GM10847 (cell line): ENCODE results near the gene ERCC4.

Experiments used
- POLR2A ChIP-seq: IDR thresholded peaks from 2 replicates; pipeline ENCODE4 v1.6.1; 2011; ENCODE audit not compliant: insufficient read length; ENCODE audit errors: extremely low read depth

Gene ERCC4

DNA sequence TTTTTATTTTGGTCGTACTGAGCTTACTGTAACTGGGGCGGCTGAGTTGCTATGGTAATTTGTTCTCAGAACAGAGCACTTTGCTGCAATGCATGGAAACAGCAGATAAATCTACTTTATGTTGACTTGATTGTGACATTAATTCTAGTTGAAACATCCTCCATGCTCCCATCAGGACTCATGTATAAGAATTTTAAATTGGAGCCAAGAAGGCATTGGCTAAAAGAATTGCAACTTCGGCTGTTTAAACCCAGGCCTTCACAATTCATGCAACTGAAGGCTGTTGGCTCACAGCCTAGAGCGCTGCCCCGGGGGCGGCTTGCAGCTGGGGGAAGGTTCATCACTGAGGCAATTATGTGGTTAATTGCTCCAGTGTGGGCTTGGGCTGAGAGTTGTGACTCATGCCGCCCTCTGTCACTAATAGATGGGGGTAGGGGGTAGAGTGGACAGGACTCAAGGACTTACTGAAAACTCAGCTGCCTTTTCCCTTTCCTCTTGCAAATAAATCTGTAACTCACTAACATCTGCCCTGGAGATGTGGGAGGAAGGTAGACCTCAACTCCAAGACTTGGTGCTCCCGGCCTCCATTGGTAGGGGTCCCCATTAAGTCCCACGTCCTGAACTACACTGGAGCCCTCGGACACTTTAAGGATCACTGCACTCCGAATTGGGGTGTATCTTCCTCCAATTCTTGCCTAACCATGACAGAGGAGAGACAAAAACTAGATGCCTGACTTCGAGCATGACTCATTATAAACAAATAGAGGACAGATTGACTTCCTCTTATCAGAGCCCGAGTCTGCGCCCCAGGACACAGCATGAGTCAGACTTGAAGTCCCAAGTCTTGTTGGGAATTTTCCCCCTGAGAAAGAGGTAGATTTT lies 37.5 kb downstream of the ERCC4 start:
- TF ChIP-seq POLR2A, result no peak

DNA sequence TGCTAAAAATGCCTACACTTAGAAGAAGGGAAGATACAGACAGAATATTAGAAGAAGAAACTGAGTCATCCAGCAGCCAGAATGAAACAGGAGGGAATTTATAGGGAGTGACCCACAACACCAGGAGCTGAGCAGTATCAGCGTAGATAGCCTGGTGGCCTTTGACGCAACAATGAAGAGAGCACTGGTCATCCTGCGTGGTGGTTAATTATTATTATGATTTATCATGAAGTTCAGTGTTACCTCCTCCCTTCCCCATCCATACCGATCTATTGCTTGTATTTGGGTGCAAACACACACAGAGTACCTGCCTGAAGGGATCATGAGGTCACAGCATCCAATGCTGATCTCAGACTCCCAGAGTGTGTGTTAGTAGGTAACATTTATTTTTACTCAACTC lies 38.5 kb downstream of the ERCC4 start:
- no peak for TF ChIP-seq POLR2A

DNA sequence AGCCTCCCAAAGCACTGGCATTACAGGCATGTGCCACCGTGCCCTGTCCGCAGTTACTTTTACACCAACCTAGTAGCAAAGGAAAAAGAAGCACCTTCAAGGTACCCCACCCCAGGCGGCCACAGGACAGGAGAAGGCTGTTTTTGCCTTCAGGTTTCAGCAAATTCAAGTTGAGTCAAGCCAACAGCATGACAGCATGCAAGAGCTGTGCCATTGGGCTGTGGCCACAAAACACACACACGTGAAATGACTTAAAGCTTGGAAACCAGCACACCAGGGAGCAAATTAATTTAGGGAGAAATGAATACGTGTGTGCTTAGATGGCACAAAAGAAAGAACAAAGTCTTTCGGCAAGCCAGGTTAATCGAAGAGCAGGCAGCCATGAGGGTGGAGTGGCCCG lies 39.7 kb downstream of the ERCC4 start:
- TF ChIP-seq POLR2A, result no peak

DNA sequence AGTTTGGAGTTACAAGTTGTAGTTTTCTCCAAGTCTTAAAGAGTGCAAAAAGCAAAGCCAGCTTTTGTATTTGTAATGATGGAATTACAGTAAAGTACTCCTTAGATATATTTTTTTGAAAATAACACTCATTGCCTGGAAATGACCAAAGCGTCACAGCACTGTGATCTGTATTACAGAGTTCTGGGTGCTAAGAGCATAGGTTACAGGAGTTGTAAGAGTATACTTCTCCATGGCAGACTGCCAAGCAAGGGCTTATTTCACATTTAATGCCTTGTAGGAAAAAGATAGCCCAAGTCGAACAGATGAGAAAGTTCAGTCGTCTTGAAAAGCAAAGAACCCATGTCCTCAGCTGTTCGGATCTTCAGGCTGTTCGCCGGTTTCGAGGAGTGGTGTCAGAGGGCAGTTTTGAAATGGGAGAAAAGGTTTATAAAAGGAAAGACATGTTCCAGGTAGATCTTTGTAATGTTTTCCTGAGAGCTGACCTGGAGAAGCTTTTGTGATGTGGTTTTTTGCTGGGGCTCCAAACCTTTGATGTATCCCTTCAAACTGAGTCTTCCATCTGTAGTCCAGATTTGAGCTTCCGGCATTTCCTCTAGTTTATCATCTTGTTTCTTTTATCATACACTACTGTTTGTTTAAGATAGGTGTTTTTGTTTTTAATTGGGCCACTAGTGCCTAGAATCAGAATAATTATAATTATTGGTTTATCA lies 41.3 kb downstream of the ERCC4 start:
- no peak for TF ChIP-seq POLR2A

DNA sequence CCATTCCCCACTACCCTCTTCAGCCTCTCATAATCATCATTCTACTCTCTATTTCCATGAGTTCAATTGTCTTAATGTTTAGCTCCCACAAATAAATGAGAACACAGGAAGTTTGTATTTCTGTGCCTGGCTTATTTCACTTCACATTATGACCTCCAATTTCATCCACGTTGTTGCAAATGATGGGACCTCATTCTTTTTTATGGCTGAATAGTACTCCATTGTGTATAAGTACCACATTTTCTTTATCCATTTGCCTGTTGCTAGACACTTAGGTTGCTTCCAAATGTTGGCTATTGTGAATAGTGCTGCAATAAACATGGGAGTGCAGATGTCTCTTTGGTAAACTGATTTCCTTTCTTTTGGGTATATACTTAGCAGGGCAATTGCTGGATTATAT lies 42.3 kb downstream of the ERCC4 start:
- TF ChIP-seq POLR2A, result no peak

DNA sequence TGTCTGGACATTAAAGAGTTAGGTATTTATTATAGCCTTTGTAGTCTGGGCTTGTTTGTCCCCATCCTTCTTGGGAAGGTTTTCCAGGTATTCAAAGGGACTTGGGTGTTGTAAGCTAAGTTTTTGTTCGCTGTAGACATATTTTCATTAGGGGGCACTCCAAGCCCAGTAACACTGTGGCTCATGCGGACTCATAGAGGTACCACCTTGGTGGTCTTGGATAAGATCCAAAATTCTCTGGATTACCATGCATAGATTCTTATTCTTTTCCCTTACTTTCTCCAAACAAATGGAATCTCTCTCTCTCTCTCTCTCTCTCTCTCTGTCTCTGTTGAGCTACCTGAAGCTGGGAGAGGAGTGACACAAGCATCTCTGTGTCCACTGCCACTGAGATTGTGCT lies 48.9 kb downstream of the ERCC4 start:
- no peak for TF ChIP-seq POLR2A

DNA sequence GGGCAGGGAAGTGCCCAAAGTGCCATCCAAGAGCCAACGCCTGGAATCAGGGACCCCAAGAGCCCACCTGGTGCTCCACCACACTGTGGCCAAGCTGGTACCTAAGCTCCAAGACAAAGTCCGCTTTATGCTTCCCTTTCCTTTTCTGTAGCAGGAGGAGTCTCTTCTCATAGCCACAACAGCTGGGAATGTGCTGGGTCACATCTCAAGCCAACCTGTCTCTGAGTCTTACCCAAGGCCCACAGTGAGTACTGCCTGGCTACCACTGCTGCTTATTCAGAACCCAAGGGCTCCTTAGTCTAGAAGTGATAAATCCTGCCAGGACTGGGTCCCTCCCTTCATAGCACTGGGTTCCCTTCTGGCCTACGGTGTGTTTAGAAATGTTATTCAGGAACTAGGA lies 49.8 kb downstream of the ERCC4 start:
- TF ChIP-seq POLR2A, result no peak

DNA sequence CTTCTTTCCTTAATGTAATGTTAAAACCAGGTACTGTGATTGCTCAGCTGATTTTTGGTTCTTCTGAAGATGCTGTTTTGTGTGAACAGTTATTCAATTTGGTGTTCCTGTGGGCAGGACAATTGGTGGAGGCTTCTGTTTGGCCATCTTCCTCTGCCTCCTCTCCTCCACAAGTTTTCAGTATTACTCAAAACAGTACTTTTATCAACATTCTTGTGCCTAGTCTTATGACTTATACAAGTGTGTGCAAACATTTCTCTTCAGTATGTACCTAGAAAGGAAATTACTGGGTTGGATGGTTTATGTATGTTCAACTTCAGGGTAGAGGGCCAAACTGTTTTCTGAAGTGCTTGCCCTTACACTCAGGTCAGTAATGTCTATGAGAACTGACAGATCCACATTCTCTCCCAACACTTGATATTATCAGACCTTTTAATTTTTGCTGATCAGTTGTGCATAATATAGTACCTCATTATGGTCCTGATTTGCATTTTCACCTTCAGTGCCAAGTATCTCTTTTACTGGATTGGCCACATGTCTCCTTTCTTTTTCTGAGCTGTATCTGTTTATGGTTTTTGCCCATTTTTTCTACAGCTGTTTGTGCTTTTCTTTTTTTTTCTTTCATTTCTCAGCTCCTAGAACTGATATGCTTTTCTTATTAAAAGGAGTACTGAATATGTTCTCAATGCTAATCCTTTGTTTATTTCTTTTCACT lies 50.9 kb downstream of the ERCC4 start:
- TF ChIP-seq POLR2A, result no peak

DNA sequence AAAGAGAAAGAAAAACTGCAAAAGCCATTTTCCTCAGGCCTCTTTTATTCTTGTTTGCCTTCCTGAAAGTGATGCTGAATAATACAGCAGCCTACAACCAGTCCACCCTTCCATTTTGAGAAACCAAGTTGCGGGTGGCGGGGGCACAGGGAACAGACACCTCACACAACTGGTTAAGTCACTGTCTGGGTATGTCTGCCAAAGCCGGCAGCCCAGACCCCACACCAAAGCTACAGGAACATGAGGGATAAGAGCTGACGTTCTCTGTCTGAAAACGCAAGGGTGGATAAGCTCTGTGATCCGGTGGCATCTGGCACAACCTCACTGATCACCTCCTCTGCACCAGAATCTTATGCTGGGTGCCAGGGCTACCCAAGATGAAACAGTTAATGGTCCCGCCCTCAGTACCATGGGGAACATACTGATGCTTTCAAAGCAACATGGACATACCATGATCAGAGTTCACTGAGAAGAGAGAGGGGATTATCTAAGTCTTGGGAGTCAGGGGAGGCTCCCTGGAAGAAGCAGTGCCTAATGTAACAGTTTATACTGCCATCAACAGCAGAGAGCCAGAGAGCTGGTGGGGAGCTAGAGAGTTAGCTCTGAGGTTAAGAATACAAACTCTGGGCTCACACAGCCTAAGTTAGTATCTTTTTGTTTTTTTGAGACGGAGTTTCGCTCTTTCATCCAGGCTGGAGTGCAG lies 53.5 kb downstream of the ERCC4 start:
- no peak for TF ChIP-seq POLR2A

DNA sequence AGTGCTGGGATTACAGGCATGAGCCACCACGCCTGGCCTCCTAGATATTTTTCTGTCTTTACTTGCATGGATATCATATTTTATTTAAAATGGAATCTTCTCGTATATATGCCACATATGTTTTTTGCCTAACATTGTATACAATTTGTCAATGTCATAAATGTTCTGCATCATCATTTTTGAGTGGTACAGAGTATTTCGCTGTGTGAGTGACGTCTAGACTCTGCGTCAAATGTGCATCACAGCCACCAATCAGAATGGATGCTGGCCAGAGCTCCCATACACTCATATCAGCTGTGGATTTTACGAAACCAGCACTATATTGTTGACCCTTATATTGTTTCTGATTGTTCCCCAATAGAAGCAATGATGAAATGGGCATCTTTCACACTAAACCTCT lies 57.2 kb downstream of the ERCC4 start:
- TF ChIP-seq POLR2A, result no peak

DNA sequence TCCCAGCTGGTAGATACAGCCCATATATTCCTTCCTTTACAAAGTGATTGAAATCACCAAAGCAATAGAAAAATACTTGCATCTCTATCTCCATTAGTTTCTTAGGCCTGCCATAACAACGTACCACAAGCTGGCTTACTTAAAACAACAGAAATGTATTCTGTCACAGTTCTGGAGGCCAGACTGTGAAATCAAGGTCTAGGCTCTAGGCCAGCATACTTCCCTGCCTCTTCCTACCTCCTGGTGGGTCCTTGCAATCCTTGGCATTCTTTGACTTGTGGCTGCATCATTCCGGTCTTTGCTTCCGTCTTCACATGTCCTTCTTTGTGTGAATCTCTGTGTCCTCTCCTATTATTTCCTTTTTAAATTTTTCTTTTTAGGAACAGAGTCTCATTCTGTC lies 62.5 kb downstream of the ERCC4 start:
- no peak for TF ChIP-seq POLR2A

DNA sequence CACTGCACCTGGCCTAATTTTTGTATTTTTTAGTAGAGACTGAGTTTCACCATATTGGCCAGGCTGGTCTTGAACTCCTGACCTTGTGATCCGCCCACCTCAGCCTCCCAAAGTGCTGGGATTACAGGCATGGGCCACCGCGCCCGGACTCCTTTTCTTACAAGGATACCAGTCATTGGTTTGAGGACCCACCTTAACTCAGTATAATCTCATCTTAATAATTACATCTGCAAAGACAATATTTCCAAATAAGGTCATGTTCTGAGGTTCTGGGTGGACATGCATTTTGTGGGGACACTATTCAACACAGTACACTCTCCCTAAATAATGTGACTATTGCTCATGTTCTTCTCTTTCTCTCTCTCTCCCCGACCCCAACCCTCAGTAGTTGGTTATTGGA lies 63.7 kb downstream of the ERCC4 start:
- no peak for TF ChIP-seq POLR2A

DNA sequence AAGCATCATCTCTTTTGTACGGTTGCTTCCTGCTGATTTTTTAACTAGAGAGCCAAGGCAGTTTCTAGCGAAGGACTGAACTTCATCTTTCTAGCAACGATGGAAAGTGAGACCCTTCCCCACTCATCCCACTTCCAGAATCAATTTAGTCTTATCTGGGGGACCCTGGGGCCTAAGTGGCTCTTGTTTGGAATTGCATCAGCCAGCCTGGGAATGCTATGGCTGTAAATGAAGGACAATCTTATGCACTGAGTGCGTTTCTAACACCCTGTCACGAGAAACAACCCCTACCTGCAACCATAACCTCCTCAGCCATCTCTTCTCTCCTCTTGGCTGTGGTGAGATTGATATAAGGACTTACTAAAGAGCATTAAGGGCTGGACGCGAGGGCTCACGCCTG lies 64.8 kb downstream of the ERCC4 start:
- no peak for TF ChIP-seq POLR2A

DNA sequence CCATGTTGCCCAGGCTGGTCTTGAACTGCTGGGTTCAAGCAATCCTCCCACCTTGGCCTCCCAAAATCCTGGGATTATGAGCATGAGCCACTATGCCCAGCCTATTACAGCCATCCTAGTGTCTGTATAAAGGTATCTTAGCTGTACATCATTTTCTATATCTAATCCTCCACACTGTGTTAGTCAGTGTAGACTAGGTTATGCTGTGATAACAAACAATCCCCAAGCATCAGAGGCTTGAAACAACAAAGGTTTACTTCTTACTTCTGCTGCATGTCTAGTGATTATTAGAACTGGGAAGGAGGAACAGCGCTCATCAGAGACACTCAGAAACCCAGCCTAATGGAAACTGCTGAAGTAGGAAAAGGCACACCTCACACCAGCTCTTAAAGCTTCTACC lies 68.1 kb downstream of the ERCC4 start:
- no peak for TF ChIP-seq POLR2A

DNA sequence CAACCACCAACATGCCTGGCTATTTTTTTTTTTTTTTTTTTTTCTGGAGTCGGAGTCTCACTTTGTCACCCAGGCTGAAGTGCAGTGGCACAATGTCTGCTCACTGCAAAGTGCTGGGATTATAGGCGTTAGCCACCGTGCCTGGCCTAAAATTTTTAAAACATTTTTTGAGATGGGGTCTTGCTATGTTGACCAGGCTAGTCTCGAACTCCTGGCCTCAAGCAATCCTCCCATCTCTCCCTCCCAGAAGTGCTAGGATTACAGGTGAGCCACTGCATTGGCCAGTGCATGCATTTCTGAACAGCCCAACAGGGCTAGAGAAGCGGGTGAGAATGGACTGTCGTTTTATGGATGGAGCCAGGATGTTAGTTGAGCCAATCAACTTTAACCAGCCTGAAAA lies 72.4 kb downstream of the ERCC4 start:
- no peak for TF ChIP-seq POLR2A
